H1 (cell line): ENCODE data around the gene SLC2A2. TPM values are rescaled to one million over a fixed set of nuclear protein-coding genes. Genes with fewer than 3 reads are reported as not detected.

Experiments
- CTCF ChIA-PET: fragments of 300-600 bp; sonication (Branson Sonifier 250); formaldehyde crosslinking; loops from one replicate; lab custom pipeline; 2021; ENCODE audit not compliant: partially characterized antibody; lab: Charles Lee
- POLR2A ChIA-PET: fragments of 300-600 bp; sonication (Branson Sonifier 250); formaldehyde crosslinking; loops from one replicate; lab custom pipeline; 2021; ENCODE audit warnings: inconsistent platforms; ENCODE audit not compliant: partially characterized antibody; lab: Charles Lee
- DNase-seq, 2 experiments: peaks; one replicate each; pipeline versions ENCODE4 v3.0.0 to v3.0.0-alpha.2; 2010 to 2022; ENCODE audit warnings: low spot score in 2 of 2, low read depth in 1 of 2, mixed read lengths in 1 of 2
- FAIRE-seq: peaks from 2 replicates; lab custom pipeline; 2011; peaks lifted over from hg19 to GRCh38; lab: Jason Lieb, UNC
- H2AFZ ChIP-seq: 2 replicates; pipeline ENCODE4 v1.8.1; 2012; ENCODE audit warnings: low read length, inconsistent platforms
- H2AK5ac ChIP-seq: 2 replicates; pipeline ENCODE4 v1.6.1; 2013; ENCODE audit warnings: low read depth, low read length
- H2BK120ac ChIP-seq: replicated peaks from 2 replicates; pipeline ENCODE3; 2013; ENCODE audit warnings: low read depth, low read length, inconsistent platforms
- H2BK12ac ChIP-seq: 2 replicates; pipeline ENCODE4 v1.6.1; 2013; ENCODE audit warnings: low read depth, low read length
- H2BK15ac ChIP-seq: 2 replicates; pipeline ENCODE4 v1.6.1; 2013; ENCODE audit warnings: low read length
- H2BK20ac ChIP-seq: 2 replicates; pipeline ENCODE4 v1.6.1; 2013; ENCODE audit warnings: low read length
- H2BK5ac ChIP-seq: 2 replicates; pipeline ENCODE4 v1.6.1; 2013; ENCODE audit warnings: low read depth, low read length
- H3K14ac ChIP-seq: 2 replicates; pipeline ENCODE4 v1.6.1; 2013; ENCODE audit warnings: inconsistent platforms; ENCODE audit not compliant: insufficient read length
- H3K18ac ChIP-seq: 2 replicates; pipeline ENCODE4 v1.6.1; 2013; ENCODE audit warnings: low read length; ENCODE audit errors: extremely low read depth
- H3K23ac ChIP-seq: 2 replicates; pipeline ENCODE4 v1.6.1; 2013; ENCODE audit warnings: inconsistent platforms; ENCODE audit not compliant: insufficient read length
- H3K23me2 ChIP-seq: 2 replicates; pipeline ENCODE4 v1.6.1; 2013; ENCODE audit warnings: low read depth, low read length
- H3K27ac ChIP-seq: 2 replicates; pipeline ENCODE4 v1.6.1; 2011; ENCODE audit warnings: low read depth, low read length, inconsistent platforms
- H3K27me3 ChIP-seq, 4 experiments: replicated peaks in 1 of 4; 1 replicate in 1 of 4; 2 replicates in 3 of 4; pipeline versions ENCODE4 v1.6.1 to v1.8.1; 2011 to 2013; ENCODE audit warnings: low read length in 3 of 4, mild to moderate bottlenecking in 3 of 4, inconsistent platforms in 2 of 4, mixed read lengths in 2 of 4, moderate library complexity in 1 of 4; ENCODE audit not compliant: control insufficient read depth in 3 of 4, insufficient read depth in 3 of 4; ENCODE audit errors: extremely low read depth in 1 of 4
- H3K36me3 ChIP-seq, 4 experiments: 2 replicates each; pipeline versions ENCODE4 v1.6.1 to v1.8.1; 2011 to 2013; ENCODE audit warnings: mild to moderate bottlenecking in 4 of 4, low read length in 3 of 4, moderate library complexity in 2 of 4, control low read depth in 1 of 4, inconsistent platforms in 1 of 4; ENCODE audit not compliant: insufficient read depth in 4 of 4, control insufficient read depth in 2 of 4
- H3K4ac ChIP-seq: replicated peaks from 2 replicates; pipeline ENCODE3; 2013; ENCODE audit warnings: low read length, low read depth, mixed read lengths, inconsistent platforms; ENCODE audit not compliant: insufficient read length
- H3K4me1 ChIP-seq, 4 experiments: replicated peaks in 1 of 4; 1 replicate in 1 of 4; 2 replicates in 3 of 4; pipeline versions ENCODE4 v1.6.1 to v1.8.1; 2011 to 2013; ENCODE audit warnings: low read length in 3 of 4, inconsistent platforms in 2 of 4, mixed read lengths in 1 of 4; ENCODE audit not compliant: insufficient read depth in 4 of 4, control insufficient read depth in 3 of 4
- H3K4me2 ChIP-seq, 2 experiments: 2 replicates each; pipeline versions ENCODE4 v1.6.1 to v1.8.1; 2011 to 2013; ENCODE audit warnings: low read depth in 2 of 2, low read length in 2 of 2, control low read depth in 1 of 2, inconsistent platforms in 1 of 2, mild to moderate bottlenecking in 1 of 2; ENCODE audit not compliant: insufficient read depth in 1 of 2
- H3K4me3 ChIP-seq, 4 experiments: fragments of 200-600, 300-600 bp in 1 of 4; sonication (generic), shearing (Covaris generic), sonication (Bioruptor Twin) in 1 of 4; 2 replicates each; pipeline versions ENCODE4 v1.5.1 to v1.8.1; 2011 to 2016; ENCODE audit warnings: low read length in 4 of 4, low read depth in 3 of 4, control low read depth in 2 of 4, inconsistent platforms in 2 of 4, mild to moderate bottlenecking in 2 of 4, mixed read lengths in 1 of 4, moderate library complexity in 1 of 4; ENCODE audit not compliant: insufficient read depth in 2 of 4; ENCODE audit errors: extremely low read depth in 1 of 4
- H3K56ac ChIP-seq: replicated peaks from 2 replicates; pipeline ENCODE3; 2013; ENCODE audit warnings: low read depth, mild to moderate bottlenecking, mixed read lengths, low read length, inconsistent platforms; ENCODE audit not compliant: insufficient read length
- H3K79me1 ChIP-seq: 2 replicates; pipeline ENCODE4 v1.6.1; 2013; ENCODE audit warnings: low read depth, low read length, control low read depth
- H3K79me2 ChIP-seq, 2 experiments: 2 replicates each; pipeline versions ENCODE4 v1.6.1 to v1.8.1; 2012 to 2013; ENCODE audit warnings: low read length in 2 of 2, mild to moderate bottlenecking in 2 of 2, inconsistent platforms in 1 of 2; ENCODE audit not compliant: insufficient read depth in 2 of 2, control insufficient read depth in 1 of 2
- H3K9ac ChIP-seq, 4 experiments: replicated peaks in 1 of 4; 1 replicate in 1 of 4; 2 replicates in 3 of 4; pipeline versions ENCODE4 v1.6.1 to v1.8.1; 2011 to 2013; ENCODE audit warnings: low read depth in 3 of 4, low read length in 3 of 4, control low read depth in 2 of 4, mild to moderate bottlenecking in 2 of 4, moderate library complexity in 2 of 4, inconsistent platforms in 1 of 4; ENCODE audit errors: extremely low read depth in 1 of 4
- H3K9me3 ChIP-seq, 2 experiments: 2 replicates each; pipeline versions ENCODE4 v1.6.1 to v1.8.1; 2012 to 2013; ENCODE audit warnings: mild to moderate bottlenecking in 2 of 2, moderate library complexity in 2 of 2, control low read depth in 1 of 2, inconsistent platforms in 1 of 2, low read depth in 1 of 2, low read length in 1 of 2, mixed read lengths in 1 of 2; ENCODE audit not compliant: insufficient read depth in 2 of 2
- H4K20me1 ChIP-seq, 2 experiments: replicated peaks in 1 of 2; 2 replicates each; pipeline versions ENCODE3 to v1.8.1; 2011 to 2013; ENCODE audit warnings: inconsistent platforms in 2 of 2, low read length in 2 of 2, mild to moderate bottlenecking in 1 of 2; ENCODE audit not compliant: insufficient read depth in 2 of 2, control insufficient read depth in 1 of 2
- H4K5ac ChIP-seq: 2 replicates; pipeline ENCODE4 v1.6.1; 2013; ENCODE audit warnings: low read length, low read depth, mixed read lengths, inconsistent platforms; ENCODE audit not compliant: insufficient read length
- H4K8ac ChIP-seq: 2 replicates; pipeline ENCODE4 v1.8.0; 2013; ENCODE audit warnings: mild to moderate bottlenecking, moderate library complexity, low read length, inconsistent platforms; ENCODE audit not compliant: insufficient read depth; ENCODE audit errors: extremely low read depth
- H4K91ac ChIP-seq: replicated peaks from 2 replicates; pipeline ENCODE3; 2013; ENCODE audit warnings: low read length, mixed read lengths, inconsistent platforms; ENCODE audit not compliant: insufficient read length
- ASH2L ChIP-seq: fragments of 200-600, 300-600 bp; sonication (generic); IDR thresholded peaks from one replicate; pipeline ENCODE4 v1.7.1; 2017; ENCODE audit warnings: low read length
- BACH1 ChIP-seq: IDR thresholded peaks from 2 replicates; pipeline ENCODE4 v1.6.1; 2012; ENCODE audit warnings: low read length, improper control_type of control experiment
- CBX5 ChIP-seq: fragments of 300-800, 300-1000 bp; sonication (generic); IDR thresholded peaks from 2 replicates; pipeline ENCODE4 v1.7.1; 2016; ENCODE audit warnings: antibody characterized with exemption, low read length, low read depth
- CBX8 ChIP-seq: fragments of 300-800, 300-1000 bp; sonication (generic); IDR thresholded peaks from 2 replicates; pipeline ENCODE4 v1.7.1; 2016; ENCODE audit warnings: low read depth, low read length, borderline replicate concordance
- GABPA ChIP-seq: IDR thresholded peaks from 2 replicates; pipeline ENCODE4 v1.6.1; 2011; ENCODE audit warnings: mild to moderate bottlenecking, low read length, moderate library complexity, borderline replicate concordance; ENCODE audit not compliant: insufficient read depth
- TBP ChIP-seq: IDR thresholded peaks from 2 replicates; pipeline ENCODE4 v1.6.1; 2011; ENCODE audit warnings: low read depth, low read length, improper control_type of control experiment
- WGBS, 2 experiments: shearing (Covaris generic) in 1 of 2; methylation state at CpG; one replicate each; pipeline versions ENCODE4 v1.1.6 to v1.1.7; 2013 to 2015; ENCODE audit warnings: low lambda C conversion rate in 2 of 2, mixed read lengths in 2 of 2, inconsistent platforms in 1 of 2, low coverage in 1 of 2, missing lambda C conversion rate in 1 of 2; ENCODE audit not compliant: insufficient replicate concordance in 2 of 2, insufficient coverage in 1 of 2, insufficient read length in 1 of 2; ENCODE audit errors: extremely low coverage in 1 of 2, missing lambda C conversion rate in 1 of 2; 5-methylcytosine and 5-hydroxymethylcytosine counted together
- polyA plus RNA-seq, 7 experiments: library from polyadenylated mRNA; depleted of rRNA in 3 of 7; stranded (reverse) in 5 of 7; unstranded in 2 of 7; fragments of >200 nt in 5 of 7; fragments of 200-250 nt in 2 of 7; gene quantifications; 1 replicate in 5 of 7; 2 replicates in 1 of 7; 4 replicates in 1 of 7; pipeline versions ENCODE4 v1.2.1 to v1.2.3, GENCODE V29; 2011 to 2013; ENCODE audit warnings: missing spikeins in 2 of 7, mixed read lengths in 2 of 7
- total RNA-seq: library from RNA; stranded (reverse); fragmentation: NEBNext Ultra II Directional; extraction: Animal tissue kit (Norgen Biotek cat#: 25700); gene quantifications from 2 replicates; pipeline ENCODE4 v1.2.1, GENCODE V29; 2021
- TF ChIP-seq, protein P1 (sequence below): IDR thresholded peaks from 2 replicates; pipeline ENCODE4 v1.6.1; 2012; ENCODE audit warnings: inconsistent platforms
- TF ChIP-seq, protein P2 (sequence below): IDR thresholded peaks from 2 replicates; pipeline ENCODE4 v1.6.1; 2011; ENCODE audit warnings: low read depth, mild to moderate bottlenecking, low read length; ENCODE audit not compliant: insufficient read depth
- TF ChIP-seq, protein P3 (sequence below): IDR thresholded peaks from 2 replicates; pipeline ENCODE4 v1.6.1; 2011; ENCODE audit warnings: low read length, improper control_type of control experiment
- TF ChIP-seq, protein P4 (sequence below): IDR thresholded peaks from 2 replicates; pipeline ENCODE4 v1.6.1; 2012; ENCODE audit warnings: low read length, inconsistent platforms

Gene SLC2A2
- total and polyA plus RNA-seq, 2 of the 8 experiments (the other 6 are each of a cell fraction or from before 2014, with no cell fraction given), result not detected

DNA sequence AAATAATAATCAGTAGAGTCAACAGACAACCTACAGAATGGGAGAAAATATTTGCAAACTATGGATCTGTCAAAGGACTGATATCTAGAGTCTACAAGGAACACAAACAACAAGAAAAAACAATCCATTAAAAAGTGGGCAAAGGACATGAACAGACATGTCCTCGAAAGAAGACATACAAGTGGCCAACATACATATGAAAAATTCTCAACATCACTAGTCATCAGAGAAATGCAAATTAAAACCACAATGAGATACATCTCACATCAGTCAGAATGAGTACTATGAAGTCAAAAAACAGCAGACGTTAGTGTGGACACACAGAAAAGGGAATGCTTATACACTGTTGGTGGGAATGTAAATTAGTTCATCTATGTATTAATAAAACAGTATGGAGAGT is 33.7 kb downstream of the SLC2A2 start:
- H2BK5ac ChIP-seq, result no peak overlapping the region
- no peaks in the 10 kb centered on the region for H3K36me3 ChIP-seq
- no peak overlapping the region for H4K8ac ChIP-seq
- ChIA-PET POLR2A (no interaction called here), CTCF (interaction anchor here (0.6 to 0.8 kb wide), 2 partner anchors 23 to 30 kb away, joined by 3 to 4 read pairs; no protein-coding TSS in a partner anchor)
- H2BK20ac ChIP-seq, result no peak overlapping the region
- no peaks in the 10 kb centered on the region for H3K23me2 ChIP-seq
- no peaks in the 10 kb centered on the region for H3K27me3 ChIP-seq
- no peak overlapping the region for H3K27ac ChIP-seq
- no peak overlapping the region for H2BK120ac ChIP-seq
- H3K18ac ChIP-seq, result no peak overlapping the region
- no peak overlapping the region for H2AFZ ChIP-seq
- H3K4me3 ChIP-seq, result no peak overlapping the region
- no peak overlapping the region for H3K14ac ChIP-seq
- no peak overlapping the region for H3K4me2 ChIP-seq
- H2BK15ac ChIP-seq, result no peak overlapping the region
- no peaks in the 10 kb centered on the region for H3K79me2 ChIP-seq
- no peaks in the 10 kb centered on the region for H3K79me1 ChIP-seq
- no peaks in the 10 kb centered on the region for H3K4me1 ChIP-seq
- H2AK5ac ChIP-seq, result no peak overlapping the region
- H3K56ac ChIP-seq, result no peak overlapping the region
- no peak overlapping the region for H3K4ac ChIP-seq
- no peak for FAIRE-seq
- H2BK12ac ChIP-seq, result no peak overlapping the region
- H4K91ac ChIP-seq, result no peak overlapping the region
- no peak overlapping the region for H3K23ac ChIP-seq
- no peak for DNase-seq
- 77% methylated on average over 2 of the region's 2 CpGs; no CpG with 5 or more reads in 1 of the 2 experiments for WGBS, 2 experiments
- no peaks in the 10 kb centered on the region for H3K9me3 ChIP-seq
- H4K20me1 ChIP-seq, result no peaks in the 10 kb centered on the region
- no peak overlapping the region for H4K5ac ChIP-seq
- H3K9ac ChIP-seq, result no peak overlapping the region
- no peak for TF ChIP-seq GABPA
- TF ChIP-seq, protein P1, sequence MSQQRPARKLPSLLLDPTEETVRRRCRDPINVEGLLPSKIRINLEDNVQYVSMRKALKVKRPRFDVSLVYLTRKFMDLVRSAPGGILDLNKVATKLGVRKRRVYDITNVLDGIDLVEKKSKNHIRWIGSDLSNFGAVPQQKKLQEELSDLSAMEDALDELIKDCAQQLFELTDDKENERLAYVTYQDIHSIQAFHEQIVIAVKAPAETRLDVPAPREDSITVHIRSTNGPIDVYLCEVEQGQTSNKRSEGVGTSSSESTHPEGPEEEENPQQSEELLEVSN, result no peak
- TF ChIP-seq ASH2L, result no peak
- TF ChIP-seq CBX5, result no peak
- TF ChIP-seq BACH1, result no peak
- TF ChIP-seq TBP, result no peak
- TF ChIP-seq, protein P2, sequence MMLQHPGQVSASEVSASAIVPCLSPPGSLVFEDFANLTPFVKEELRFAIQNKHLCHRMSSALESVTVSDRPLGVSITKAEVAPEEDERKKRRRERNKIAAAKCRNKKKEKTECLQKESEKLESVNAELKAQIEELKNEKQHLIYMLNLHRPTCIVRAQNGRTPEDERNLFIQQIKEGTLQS, result no peak
- TF ChIP-seq, protein P3, sequence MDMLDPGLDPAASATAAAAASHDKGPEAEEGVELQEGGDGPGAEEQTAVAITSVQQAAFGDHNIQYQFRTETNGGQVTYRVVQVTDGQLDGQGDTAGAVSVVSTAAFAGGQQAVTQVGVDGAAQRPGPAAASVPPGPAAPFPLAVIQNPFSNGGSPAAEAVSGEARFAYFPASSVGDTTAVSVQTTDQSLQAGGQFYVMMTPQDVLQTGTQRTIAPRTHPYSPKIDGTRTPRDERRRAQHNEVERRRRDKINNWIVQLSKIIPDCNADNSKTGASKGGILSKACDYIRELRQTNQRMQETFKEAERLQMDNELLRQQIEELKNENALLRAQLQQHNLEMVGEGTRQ, result no peak
- TF ChIP-seq, protein P4, sequence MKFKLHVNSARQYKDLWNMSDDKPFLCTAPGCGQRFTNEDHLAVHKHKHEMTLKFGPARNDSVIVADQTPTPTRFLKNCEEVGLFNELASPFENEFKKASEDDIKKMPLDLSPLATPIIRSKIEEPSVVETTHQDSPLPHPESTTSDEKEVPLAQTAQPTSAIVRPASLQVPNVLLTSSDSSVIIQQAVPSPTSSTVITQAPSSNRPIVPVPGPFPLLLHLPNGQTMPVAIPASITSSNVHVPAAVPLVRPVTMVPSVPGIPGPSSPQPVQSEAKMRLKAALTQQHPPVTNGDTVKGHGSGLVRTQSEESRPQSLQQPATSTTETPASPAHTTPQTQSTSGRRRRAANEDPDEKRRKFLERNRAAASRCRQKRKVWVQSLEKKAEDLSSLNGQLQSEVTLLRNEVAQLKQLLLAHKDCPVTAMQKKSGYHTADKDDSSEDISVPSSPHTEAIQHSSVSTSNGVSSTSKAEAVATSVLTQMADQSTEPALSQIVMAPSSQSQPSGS, result no peak
- no peak for TF ChIP-seq CBX8
